NCI-H1436 (cell line): ENCODE results near the gene DBF4.
A peak's percentile ranks its signal among the peaks of the same experiment; 100 is the strongest.
"Not testable (repeated sequence)": the region's sequence is repeated elsewhere in the genome, so short reads cannot be mapped to it uniquely, and the experiment has no call there.

Experiments
- DNase-seq: peaks from one replicate; lab custom pipeline; 2025; lab: John Stamatoyannopoulos, UW

DBF4 gene, protein sequence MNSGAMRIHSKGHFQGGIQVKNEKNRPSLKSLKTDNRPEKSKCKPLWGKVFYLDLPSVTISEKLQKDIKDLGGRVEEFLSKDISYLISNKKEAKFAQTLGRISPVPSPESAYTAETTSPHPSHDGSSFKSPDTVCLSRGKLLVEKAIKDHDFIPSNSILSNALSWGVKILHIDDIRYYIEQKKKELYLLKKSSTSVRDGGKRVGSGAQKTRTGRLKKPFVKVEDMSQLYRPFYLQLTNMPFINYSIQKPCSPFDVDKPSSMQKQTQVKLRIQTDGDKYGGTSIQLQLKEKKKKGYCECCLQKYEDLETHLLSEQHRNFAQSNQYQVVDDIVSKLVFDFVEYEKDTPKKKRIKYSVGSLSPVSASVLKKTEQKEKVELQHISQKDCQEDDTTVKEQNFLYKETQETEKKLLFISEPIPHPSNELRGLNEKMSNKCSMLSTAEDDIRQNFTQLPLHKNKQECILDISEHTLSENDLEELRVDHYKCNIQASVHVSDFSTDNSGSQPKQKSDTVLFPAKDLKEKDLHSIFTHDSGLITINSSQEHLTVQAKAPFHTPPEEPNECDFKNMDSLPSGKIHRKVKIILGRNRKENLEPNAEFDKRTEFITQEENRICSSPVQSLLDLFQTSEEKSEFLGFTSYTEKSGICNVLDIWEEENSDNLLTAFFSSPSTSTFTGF

GRCh38 chr7:87876040-87876868 lies at the start of gene DBF4, which contains the start of gene SLC25A40:
Gene DBF4 (plus strand): TSS chr7:87876493. CDS start chr7:87876733, 240 bp downstream.
Gene SLC25A40 (minus strand): TSS chr7:87876360. CDS start chr7:87858727, 17,633 bp downstream.
- DNase-seq: peak; percentile 89

- DNase-seq: not testable (repeated sequence)
Measured at GRCh38 chr7:87828383-87828782, 47.9 kb upstream of the DBF4 start.

GRCh38 chr7:87831097-87831496 lies 45.2 kb upstream of the DBF4 start:
- DNase-seq: no peak

DNA sequence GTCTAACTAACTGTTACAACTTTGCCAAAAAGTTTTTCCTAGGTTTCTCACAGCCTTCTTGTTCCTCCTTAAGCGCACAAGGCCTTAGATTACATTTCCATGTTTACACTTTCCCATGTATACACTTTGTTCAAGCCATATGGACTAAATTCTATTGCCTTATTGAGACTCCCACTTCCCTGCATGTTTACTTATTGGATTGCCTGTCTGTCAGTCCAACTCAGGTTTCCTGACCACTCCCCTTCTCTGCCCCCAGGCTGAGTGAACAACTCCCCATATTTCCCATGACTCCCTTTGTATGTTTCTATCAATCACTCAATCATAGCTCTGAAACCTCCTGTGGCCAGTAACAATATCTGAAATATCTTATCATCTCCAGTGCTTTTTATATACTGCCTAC lies 43.2 kb upstream of the DBF4 start:
- DNase-seq: no peak

DNA sequence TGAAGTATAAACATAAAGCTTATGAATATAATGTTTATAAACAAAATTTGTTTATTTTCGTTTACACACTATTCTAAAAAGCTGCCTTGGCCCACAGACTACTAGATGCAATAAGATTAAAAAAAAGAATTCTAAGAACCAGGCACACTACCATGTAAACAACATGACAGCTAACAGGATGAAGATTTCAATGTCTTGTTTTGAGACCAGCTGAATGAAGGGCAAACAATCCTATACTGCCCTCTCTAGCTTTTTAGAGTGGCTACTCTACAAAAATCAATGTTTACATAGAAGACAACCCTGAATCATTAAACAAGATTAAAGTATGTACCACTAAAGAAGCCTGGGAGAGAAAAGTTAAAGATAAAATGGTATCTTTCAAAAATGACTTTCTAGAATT lies 38.7 kb upstream of the DBF4 start:
- no peak for DNase-seq

DNA sequence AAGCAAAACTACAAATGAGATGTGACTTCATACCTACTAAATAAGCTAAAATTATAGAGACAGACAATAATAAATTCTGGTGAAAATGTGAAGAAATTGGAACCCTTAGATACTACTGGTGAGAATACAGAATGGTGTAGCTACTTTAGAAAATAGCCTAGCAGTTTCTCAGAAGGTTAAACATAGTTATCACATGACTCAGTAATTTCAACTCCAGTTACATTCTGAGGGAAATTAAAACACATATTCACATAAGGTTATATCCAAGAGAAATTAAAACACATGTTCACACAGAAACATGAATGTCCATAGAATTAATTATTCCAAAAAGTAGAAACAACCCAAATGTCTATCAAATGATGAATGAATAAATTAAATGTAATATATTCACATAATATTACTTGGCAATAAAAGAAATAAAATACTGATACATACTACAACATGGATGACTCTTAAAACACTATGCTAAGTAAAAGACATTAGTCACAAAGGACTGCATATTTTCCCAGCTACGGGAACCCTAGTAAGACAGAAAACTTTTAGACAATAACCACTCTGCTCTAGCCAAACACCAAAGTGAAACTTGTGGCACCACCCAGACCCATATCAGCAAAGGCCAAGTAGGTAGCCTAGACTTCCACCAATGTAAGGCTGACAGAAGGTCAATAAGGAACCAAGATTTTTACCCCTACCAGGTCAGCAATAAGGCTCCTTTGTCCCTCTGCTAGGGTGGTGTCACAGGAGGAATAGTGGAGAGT lies 25.3 kb upstream of the DBF4 start:
- DNase-seq: no peak

DNA sequence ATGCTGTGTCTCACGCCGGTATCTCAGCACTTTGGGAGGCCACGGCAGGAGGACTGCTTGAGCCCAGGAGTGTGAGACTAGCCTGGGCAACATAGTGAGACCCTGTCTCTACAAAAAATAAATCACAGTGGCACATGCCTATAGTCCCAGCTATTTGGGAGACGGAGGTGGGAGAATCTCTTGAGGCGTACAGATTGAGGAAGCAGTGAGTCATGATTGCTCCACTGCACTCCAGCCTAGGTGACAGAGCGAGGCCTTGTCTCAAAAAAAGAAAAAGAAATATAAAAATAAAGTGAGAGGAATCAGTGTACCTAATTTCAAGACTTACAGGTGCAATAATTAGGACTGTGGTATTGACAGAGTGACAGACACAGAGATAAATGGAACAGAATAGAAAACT lies 24.0 kb upstream of the DBF4 start:
- DNase-seq: no peak

GRCh38 chr7:87853237-87853864 lies 22.9 kb upstream of the DBF4 start:
- DNase-seq: no peak

GRCh38 chr7:87858417-87859100 lies 17.7 kb upstream of the DBF4 start:
- DNase-seq: no peak

DNA sequence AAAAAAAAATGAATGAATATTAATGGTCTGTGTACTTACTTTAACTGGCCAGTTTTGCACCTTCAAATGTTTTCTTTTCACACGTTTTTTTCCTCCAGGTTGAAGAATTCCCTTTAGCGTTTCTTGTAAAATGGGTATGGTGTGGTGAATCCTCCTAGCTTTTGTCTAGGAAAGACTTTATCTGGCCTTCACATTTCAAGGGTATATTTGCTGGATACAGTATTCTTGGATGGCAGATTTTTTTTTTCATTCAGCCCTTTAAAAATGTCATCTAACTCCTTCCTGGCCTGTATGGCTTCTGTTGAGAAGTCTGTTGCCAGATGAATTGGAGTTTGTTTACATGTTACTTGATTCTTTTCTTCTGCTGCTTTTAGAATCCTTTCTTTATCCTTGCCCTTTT lies 10.2 kb upstream of the DBF4 start:
- no peak for DNase-seq

DNA sequence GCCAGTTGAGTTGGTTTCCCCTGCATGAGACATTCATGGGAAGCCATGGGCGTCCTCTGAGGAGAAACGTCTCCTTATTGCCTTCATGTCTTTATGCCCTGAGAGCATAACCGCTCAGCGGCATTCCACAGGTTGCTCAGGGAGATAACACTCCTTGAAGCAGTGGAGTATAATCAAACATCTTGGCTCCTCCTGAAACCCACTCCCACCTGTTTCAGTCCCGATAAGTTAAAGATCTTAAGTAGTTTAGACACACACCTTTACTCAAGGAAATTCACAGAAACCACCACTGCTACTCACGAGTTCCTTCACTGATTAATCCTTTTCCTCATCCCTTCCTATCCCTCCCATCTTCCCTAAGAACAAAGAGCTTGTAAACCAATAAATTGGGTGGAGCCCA lies 9.8 kb upstream of the DBF4 start:
- not testable (repeated sequence) for DNase-seq

GRCh38 chr7:87870471-87870870 lies 5.8 kb upstream of the DBF4 start:
- DNase-seq: no peak

- DNase-seq: no peak
Measured at GRCh38 chr7:87872346-87872745, 3.9 kb upstream of the DBF4 start.

- DNase-seq: not testable (repeated sequence)
Measured at GRCh38 chr7:87873328-87873727, 3.0 kb upstream of the DBF4 start.

GRCh38 chr7:87874066-87874465 lies 2.2 kb upstream of the DBF4 start:
- DNase-seq: no peak

DNA sequence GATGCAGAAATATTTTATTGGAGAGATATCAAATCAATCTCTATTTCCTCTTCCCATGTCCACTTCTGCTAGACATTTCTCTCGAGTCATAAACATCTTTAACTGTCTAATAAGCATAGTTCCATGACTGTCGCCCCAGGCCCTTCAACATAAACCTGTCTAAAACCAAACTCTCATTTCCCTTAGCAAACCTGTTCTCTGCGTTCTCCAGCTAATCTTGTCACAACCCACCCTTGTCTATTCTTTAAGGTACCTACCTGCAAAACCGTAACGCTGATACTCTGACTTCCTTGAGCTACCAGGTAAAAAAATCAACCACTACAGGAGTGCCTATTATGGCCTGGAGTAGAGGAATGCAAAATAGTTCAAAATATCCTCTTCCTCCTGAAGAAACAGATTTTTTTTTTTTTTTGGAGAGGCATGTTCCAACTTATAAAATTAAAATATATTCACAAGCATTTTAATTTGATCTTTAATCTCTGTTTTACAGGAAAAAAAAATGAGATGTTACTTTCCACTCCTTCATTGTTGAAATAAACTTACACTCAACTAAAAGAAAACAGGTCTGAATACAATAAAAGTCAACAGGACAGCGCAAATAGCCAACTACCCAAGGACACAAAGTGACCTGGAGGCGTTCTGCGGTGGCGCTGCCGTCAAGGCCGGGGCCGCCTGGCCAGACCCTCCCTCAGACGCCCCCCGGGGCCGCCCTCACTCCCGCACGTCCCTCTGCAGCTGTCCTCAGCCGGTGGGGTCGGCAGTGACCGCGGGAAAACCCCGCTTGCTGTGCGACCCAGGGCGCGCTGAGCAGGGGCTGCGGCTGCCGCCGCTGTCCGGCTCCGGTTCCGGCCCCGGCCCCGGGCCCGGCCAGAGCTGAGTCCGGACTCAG lies 898 bp upstream of the DBF4 start:
- DNase-seq: no peak

- DNase-seq: peak; percentile 29
Measured at GRCh38 chr7:87876869-87877234, 559 bp downstream of the DBF4 start.

- no peak for DNase-seq
Measured at GRCh38 chr7:87877366-87878040, 1.2 kb downstream of the DBF4 start.

DNA sequence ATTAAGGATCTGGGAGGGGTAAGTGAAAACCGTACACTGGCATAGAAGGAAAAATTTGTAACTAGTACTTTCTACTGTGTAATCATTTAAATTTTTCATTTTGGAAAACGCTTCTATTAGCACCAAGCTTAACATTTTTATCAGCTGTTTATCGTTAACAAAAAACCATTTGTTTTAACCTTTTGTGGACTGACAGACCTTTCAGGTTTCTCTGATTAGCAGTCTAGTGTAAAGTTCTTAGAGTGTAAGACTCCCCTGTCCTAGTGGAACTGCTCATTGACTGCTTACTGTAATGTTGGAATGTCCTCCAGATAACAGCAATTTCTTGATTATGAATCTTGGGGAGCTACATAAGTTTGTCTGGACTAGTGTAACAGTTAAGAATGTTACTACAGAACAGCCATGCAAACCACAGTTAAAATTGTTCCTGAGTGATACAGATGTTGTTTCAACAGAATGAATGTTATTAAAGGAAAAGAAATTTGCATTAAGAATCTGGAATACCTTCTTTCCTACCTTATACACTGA lies 2.0 kb downstream of the DBF4 start:
- no peak for DNase-seq
